ENCODE measurements around the gene CELA2A. TPM values are rescaled to one million over a fixed set of nuclear protein-coding genes. Genes with fewer than 3 reads are reported as not detected.
"Not testable (repeated sequence)": the region's sequence is repeated elsewhere in the genome, so short reads cannot be mapped to it uniquely, and the experiment has no call there.

The CELA2A gene
- total and polyA plus RNA-seq, 2 donors (not counting 1 experiment from before 2014, with no cell fraction given): not detected

DNA sequence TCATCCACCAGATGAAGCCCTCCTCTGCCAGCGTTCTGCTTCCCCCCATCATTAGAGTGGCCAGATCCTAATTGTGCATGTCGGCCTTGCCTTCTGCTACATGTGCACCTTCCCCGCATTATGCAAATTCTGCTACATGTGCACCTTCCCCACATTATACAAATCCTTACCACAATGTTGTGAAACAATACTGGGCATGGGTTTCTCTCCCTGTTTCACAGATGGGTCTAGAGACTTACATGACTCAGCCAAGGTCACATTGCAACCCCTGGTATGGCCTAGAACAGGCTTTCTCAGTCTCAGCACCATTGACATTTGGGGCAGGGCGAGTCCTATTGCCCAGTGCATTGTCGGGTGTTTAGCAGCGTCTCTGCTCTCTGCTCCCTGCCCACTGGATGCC is 1.0 kb upstream of the CELA2A start:
- no peaks in the 10 kb centered on the region for H3K36me3 ChIP-seq (ENCODE audit: control insufficient read depth, insufficient read depth, low read length)
- no peak overlapping the region for H3K9ac ChIP-seq (ENCODE audit: insufficient read depth, low read length)
- no peaks in the 10 kb centered on the region for H3K27me3 ChIP-seq (ENCODE audit: control insufficient read depth, insufficient read depth, low read length)
- H2AFZ ChIP-seq (ENCODE audit: low read length): no peak overlapping the region
- DNase-seq (ENCODE audit: low read depth in 2 of 2): peak; percentile 38 to 68
- no peaks in the 10 kb centered on the region for H3K79me2 ChIP-seq (ENCODE audit: control insufficient read depth, insufficient read depth, low read length)
- no peak for TF ChIP-seq EZH2 (IDR thresholded peaks at IDR 0.05; ENCODE audit: low read length, missing control alignments)
- TF ChIP-seq, protein P1, sequence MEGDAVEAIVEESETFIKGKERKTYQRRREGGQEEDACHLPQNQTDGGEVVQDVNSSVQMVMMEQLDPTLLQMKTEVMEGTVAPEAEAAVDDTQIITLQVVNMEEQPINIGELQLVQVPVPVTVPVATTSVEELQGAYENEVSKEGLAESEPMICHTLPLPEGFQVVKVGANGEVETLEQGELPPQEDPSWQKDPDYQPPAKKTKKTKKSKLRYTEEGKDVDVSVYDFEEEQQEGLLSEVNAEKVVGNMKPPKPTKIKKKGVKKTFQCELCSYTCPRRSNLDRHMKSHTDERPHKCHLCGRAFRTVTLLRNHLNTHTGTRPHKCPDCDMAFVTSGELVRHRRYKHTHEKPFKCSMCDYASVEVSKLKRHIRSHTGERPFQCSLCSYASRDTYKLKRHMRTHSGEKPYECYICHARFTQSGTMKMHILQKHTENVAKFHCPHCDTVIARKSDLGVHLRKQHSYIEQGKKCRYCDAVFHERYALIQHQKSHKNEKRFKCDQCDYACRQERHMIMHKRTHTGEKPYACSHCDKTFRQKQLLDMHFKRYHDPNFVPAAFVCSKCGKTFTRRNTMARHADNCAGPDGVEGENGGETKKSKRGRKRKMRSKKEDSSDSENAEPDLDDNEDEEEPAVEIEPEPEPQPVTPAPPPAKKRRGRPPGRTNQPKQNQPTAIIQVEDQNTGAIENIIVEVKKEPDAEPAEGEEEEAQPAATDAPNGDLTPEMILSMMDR (conservative IDR thresholded peaks at IDR 0.05 in 1 of 2, IDR thresholded peaks at IDR 0.05 in 1 of 2; ENCODE audit: low read depth in 1 of 2, low read length in 2 of 2): no peak
- no peaks in the 10 kb centered on the region for H3K9me3 ChIP-seq (ENCODE audit: control insufficient read depth, insufficient read depth, low read depth, low read length)
- no peak overlapping the region for H3K4me2 ChIP-seq (ENCODE audit: extremely low read depth, insufficient read depth, low read length)
- no peaks in the 10 kb centered on the region for H4K20me1 ChIP-seq (ENCODE audit: control insufficient read depth, extremely low read depth, insufficient read depth, low read length)
- H3K27ac ChIP-seq (ENCODE audit: insufficient read depth, low read length): no peak overlapping the region
- no peak overlapping the region for H3K4me3 ChIP-seq (replicated peaks in 1 of 4; ENCODE audit: control extremely low read depth in 1 of 4, insufficient read depth in 1 of 4, low read depth in 3 of 4, low read length in 4 of 4)
- H3K4me1 ChIP-seq (ENCODE audit: control insufficient read depth, extremely low read depth, insufficient read depth, low read length): peaks cover 7% of the 10 kb centered on the region

DNA sequence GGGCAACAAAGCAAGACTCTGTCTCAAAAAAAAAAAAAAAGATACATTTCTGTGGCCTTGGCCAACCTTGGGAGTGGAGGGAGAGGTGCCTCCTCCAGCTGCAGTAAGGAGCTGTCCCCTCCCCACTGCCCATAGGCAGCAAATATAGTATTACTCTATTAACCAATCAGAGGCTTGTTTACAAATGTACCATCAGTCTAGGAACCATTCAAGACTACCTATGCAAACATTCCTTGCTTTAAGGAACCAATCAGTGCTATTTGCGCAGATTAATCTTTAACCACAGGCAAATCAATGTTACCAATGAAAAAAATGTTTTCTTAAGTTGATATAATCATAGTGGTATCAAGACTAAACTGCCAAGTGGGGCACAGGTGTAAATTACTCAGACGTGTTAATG is 1.1 kb downstream of the CELA2A start:
- TF ChIP-seq EZH2 (IDR thresholded peaks at IDR 0.05; ENCODE audit: low read length, missing control alignments): no peak
- TF ChIP-seq, protein P1 (conservative IDR thresholded peaks at IDR 0.05 in 1 of 2, IDR thresholded peaks at IDR 0.05 in 1 of 2; ENCODE audit: low read depth in 1 of 2, low read length in 2 of 2): no peak
- Histone ChIP-seq H3K36me3 (ENCODE audit: control insufficient read depth, insufficient read depth, low read length) (no peaks in the 10 kb centered on the region), H3K4me3 (replicated peaks in 1 of 4; ENCODE audit: control extremely low read depth in 1 of 4, insufficient read depth in 1 of 4, low read depth in 3 of 4, low read length in 4 of 4) (no peak overlapping the region), H3K4me2 (ENCODE audit: extremely low read depth, insufficient read depth, low read length) (no peak overlapping the region), H3K79me2 (ENCODE audit: control insufficient read depth, insufficient read depth, low read length) (no peaks in the 10 kb centered on the region), H4K20me1 (ENCODE audit: control insufficient read depth, extremely low read depth, insufficient read depth, low read length) (no peaks in the 10 kb centered on the region), H3K27me3 (ENCODE audit: control insufficient read depth, insufficient read depth, low read length) (no peaks in the 10 kb centered on the region), H3K27ac (ENCODE audit: insufficient read depth, low read length) (no peak overlapping the region), H3K4me1 (ENCODE audit: control insufficient read depth, extremely low read depth, insufficient read depth, low read length) (peaks cover 7% of the 10 kb centered on the region), H3K9ac (ENCODE audit: insufficient read depth, low read length) (no peak overlapping the region), H3K9me3 (ENCODE audit: control insufficient read depth, insufficient read depth, low read depth, low read length) (no peaks in the 10 kb centered on the region), H2AFZ (ENCODE audit: low read length) (no peak overlapping the region)
- DNase-seq (ENCODE audit: low read depth in 2 of 2): no peak

DNA sequence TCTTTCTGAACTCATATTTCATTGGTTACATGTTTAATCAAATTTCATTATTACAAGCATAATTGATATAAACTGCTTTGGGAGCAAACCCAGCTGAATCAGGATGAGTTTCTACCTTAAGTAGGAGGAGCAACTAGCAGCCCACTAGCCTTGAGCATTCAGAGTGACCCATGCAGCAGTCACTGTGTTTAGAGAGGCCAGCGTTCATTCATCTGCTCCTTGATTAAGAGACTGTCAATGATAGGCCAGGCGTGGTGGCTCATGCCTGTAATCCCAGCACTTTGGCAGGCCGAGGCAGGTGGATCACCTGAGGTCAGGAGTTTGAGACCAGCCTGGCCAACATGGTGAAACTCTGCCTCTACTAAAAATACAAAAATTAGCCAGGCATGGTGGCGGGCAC is 1.9 kb downstream of the CELA2A start:
- H3K27ac ChIP-seq (ENCODE audit: insufficient read depth, low read length); H2AFZ ChIP-seq (ENCODE audit: low read length); H3K4me3 ChIP-seq (replicated peaks in 1 of 4; ENCODE audit: control extremely low read depth in 1 of 4, insufficient read depth in 1 of 4, low read depth in 3 of 4, low read length in 4 of 4); H3K9ac ChIP-seq (ENCODE audit: insufficient read depth, low read length); H3K4me2 ChIP-seq (ENCODE audit: extremely low read depth, insufficient read depth, low read length); H3K27me3 ChIP-seq (ENCODE audit: control insufficient read depth, insufficient read depth, low read length); H3K9me3 ChIP-seq (ENCODE audit: control insufficient read depth, insufficient read depth, low read depth, low read length); H3K4me1 ChIP-seq (ENCODE audit: control insufficient read depth, extremely low read depth, insufficient read depth, low read length); DNase-seq (ENCODE audit: low read depth in 2 of 2); H4K20me1 ChIP-seq (ENCODE audit: control insufficient read depth, extremely low read depth, insufficient read depth, low read length); H3K79me2 ChIP-seq (ENCODE audit: control insufficient read depth, insufficient read depth, low read length); H3K36me3 ChIP-seq (ENCODE audit: control insufficient read depth, insufficient read depth, low read length): not testable (repeated sequence)
